ENCODE results near the gene PTOV1. TPM values are rescaled to one million over a fixed set of nuclear protein-coding genes. Genes with fewer than 3 reads are reported as not detected.

The PTOV1 gene
- total and polyA plus RNA-seq, 12 donors = 67.8 to 220 (median 91.4) TPM

GRCh38 chr19:49835562-49835961, 15.4 kb upstream of the PTOV1 start:
- H3K27me3 ChIP-seq = no peaks in the 10 kb centered on the region
- WGBS, 2 donors = 95 to 96% methylated on average over 10 to 12 of the region's 12 CpGs
- H3K4me1 ChIP-seq = peaks cover 0 to 18% (median 0%) of the 10 kb centered on the region in 9 donors
- intact Hi-C loops (cut with DNase I) = loop anchor here in 1 of 10 donors (10.0 kb wide), 1 partner anchor 1239 kb away; no protein-coding TSS in a partner anchor
- DNase-seq (no peak), ATAC-seq (peak in 2 of 8 donors; percentile 5 to 21)
- no peaks in the 10 kb centered on the region for H3K9me3 ChIP-seq
- no peak for TF ChIP-seq CTCF (IDR thresholded peaks at IDR 0.05)
- H3K27ac ChIP-seq = no peak overlapping the region
- H3K36me3 ChIP-seq = peaks cover 0 to 100% (median 69%) of the 10 kb centered on the region in 9 donors
- H3K4me3 ChIP-seq = no peak overlapping the region

- H3K4me3 ChIP-seq = no peak overlapping the region
- no peak overlapping the region for H3K27ac ChIP-seq
- 93 to 94% methylated on average over 20 of the region's 20 CpGs for WGBS, 2 donors
- TF ChIP-seq CTCF (IDR thresholded peaks at IDR 0.05) = no peak
- DNase-seq = no peak
- intact Hi-C loops (cut with DNase I) = loop anchor here in 1 of 10 donors (10.0 kb wide), 1 partner anchor 1238 kb away; no protein-coding TSS in a partner anchor
- H3K4me1 ChIP-seq = peaks cover 0 to 17% (median 0%) of the 10 kb centered on the region in 9 donors
- ATAC-seq = no peak
- no peaks in the 10 kb centered on the region for H3K9me3 ChIP-seq
- H3K36me3 ChIP-seq = peaks cover 0 to 98% (median 63%) of the 10 kb centered on the region in 9 donors
- H3K27me3 ChIP-seq = no peaks in the 10 kb centered on the region
These were observed 14.6 kb upstream of the PTOV1 start for GRCh38 chr19:49836176-49837008.

- ATAC-seq = no peak
- Histone ChIP-seq H3K27ac (no peak overlapping the region), H3K9me3 (no peaks in the 10 kb centered on the region), H3K4me1 (peaks cover 0 to 11% (median 0%) of the 10 kb centered on the region in 9 donors), H3K27me3 (no peaks in the 10 kb centered on the region), H3K36me3 (peaks cover 0 to 96% (median 61%) of the 10 kb centered on the region in 9 donors), H3K4me3 (no peak overlapping the region)
- intact Hi-C loops (cut with DNase I) = loop anchor here in 1 of 10 donors (10.0 kb wide), 1 partner anchor 1238 kb away; no protein-coding TSS in a partner anchor
- 81 to 88% methylated on average over 5 of the region's 5 CpGs for WGBS, 2 donors
- DNase-seq = no peak
- no peak for TF ChIP-seq CTCF (IDR thresholded peaks at IDR 0.05)
These were observed 14.0 kb upstream of the PTOV1 start for GRCh38 chr19:49837009-49837310.

- peak in 2 of 8 donors; percentile 4 to 12 for ATAC-seq
- H3K27me3 ChIP-seq = no peaks in the 10 kb centered on the region
- intact Hi-C loops (cut with DNase I) = loop anchor here in 1 of 10 donors (10.0 kb wide), 1 partner anchor 1237 kb away; no protein-coding TSS in a partner anchor
- no peak overlapping the region for H3K27ac ChIP-seq
- peaks cover 0 to 95% (median 56%) of the 10 kb centered on the region in 9 donors for H3K36me3 ChIP-seq
- H3K9me3 ChIP-seq = no peaks in the 10 kb centered on the region
- 94 to 97% methylated on average over 9 of the region's 9 CpGs for WGBS, 2 donors
- DNase-seq = no peak
- no peak overlapping the region for H3K4me3 ChIP-seq
- no peak for TF ChIP-seq CTCF (IDR thresholded peaks at IDR 0.05)
- H3K4me1 ChIP-seq = peaks cover 0 to 7% (median 0%) of the 10 kb centered on the region in 9 donors
These were observed 13.5 kb upstream of the PTOV1 start for GRCh38 chr19:49837425-49837824.

Data from heart right ventricle (tissue), 16 donors.